Sigmoid colon (tissue), 4 donors: ENCODE data around the gene LCLAT1.

Experiments
- EP300 ChIP-seq, 4 donors: sonication (generic); formaldehyde crosslinking; IDR thresholded peaks; one replicate each; pipeline ENCODE4 v1.6.1; 2017; ENCODE audit warnings: antibody characterized with exemption in 4 of 4
- POLR2A ChIP-seq, 2 donors: fragments of 450-650 bp; IDR thresholded peaks; one replicate each; pipeline ENCODE4 v1.6.1; 2016; ENCODE audit warnings: antibody characterized with exemption in 2 of 2, mild to moderate bottlenecking in 2 of 2, moderate library complexity in 2 of 2
- POLR2AphosphoS5 ChIP-seq, 4 donors: sonication (generic); formaldehyde crosslinking; IDR thresholded peaks; one replicate each; pipeline ENCODE4 v1.6.1; 2017; ENCODE audit warnings: antibody characterized with exemption in 4 of 4
- TF ChIP-seq, protein P1 (sequence below), 4 experiments: fragments of 450-650 bp in 3 of 4; fragments of 200-600 bp in 1 of 4; IDR thresholded peaks; one replicate each; pipeline ENCODE4 v1.5.1; 2016 to 2019; ENCODE audit warnings: antibody characterized with exemption in 4 of 4, mild to moderate bottlenecking in 3 of 4, moderate library complexity in 2 of 4

DNA sequence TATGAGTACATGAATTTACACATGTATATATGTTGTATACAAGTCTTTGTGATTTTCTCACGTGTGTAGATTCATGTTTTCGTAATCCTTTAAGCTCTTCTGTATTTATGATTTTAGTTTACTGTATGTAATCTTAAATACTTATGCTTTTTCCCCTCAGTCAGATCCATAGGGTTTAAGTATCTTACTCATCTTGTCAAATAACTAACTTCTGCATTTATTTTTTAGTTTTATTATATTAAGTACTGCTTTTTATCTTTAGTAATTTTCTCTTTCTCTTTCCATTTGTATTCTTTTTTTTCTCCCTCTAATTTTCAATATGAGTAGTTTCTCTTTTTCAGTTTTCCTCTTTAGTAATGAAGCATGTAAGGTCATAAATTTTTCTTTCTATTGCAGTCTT lies 179.4 kb downstream of the LCLAT1 start:
- no peak for TF ChIP-seq POLR2A (IDR thresholded peaks at IDR 0.05)
- TF ChIP-seq, protein P1, sequence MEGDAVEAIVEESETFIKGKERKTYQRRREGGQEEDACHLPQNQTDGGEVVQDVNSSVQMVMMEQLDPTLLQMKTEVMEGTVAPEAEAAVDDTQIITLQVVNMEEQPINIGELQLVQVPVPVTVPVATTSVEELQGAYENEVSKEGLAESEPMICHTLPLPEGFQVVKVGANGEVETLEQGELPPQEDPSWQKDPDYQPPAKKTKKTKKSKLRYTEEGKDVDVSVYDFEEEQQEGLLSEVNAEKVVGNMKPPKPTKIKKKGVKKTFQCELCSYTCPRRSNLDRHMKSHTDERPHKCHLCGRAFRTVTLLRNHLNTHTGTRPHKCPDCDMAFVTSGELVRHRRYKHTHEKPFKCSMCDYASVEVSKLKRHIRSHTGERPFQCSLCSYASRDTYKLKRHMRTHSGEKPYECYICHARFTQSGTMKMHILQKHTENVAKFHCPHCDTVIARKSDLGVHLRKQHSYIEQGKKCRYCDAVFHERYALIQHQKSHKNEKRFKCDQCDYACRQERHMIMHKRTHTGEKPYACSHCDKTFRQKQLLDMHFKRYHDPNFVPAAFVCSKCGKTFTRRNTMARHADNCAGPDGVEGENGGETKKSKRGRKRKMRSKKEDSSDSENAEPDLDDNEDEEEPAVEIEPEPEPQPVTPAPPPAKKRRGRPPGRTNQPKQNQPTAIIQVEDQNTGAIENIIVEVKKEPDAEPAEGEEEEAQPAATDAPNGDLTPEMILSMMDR (IDR thresholded peaks at IDR 0.05) = no peak
- TF ChIP-seq POLR2AphosphoS5 (IDR thresholded peaks at IDR 0.05) = no peak
- no peak for TF ChIP-seq EP300 (IDR thresholded peaks at IDR 0.05)
